Hepatocyte (in vitro differentiated cells): ENCODE data around the gene GART. TPM values are rescaled to one million over a fixed set of nuclear protein-coding genes. Genes with fewer than 3 reads are reported as not detected.

ENCODE experiments used
- DNase-seq: peaks from one replicate; pipeline ENCODE4 v3.0.0-alpha.2; 2016; ENCODE audit warnings: low spot score
- H2AFZ ChIP-seq: fragments of 200-600 bp; sonication (generic); 2 replicates; pipeline ENCODE4 v1.6.0; 2016; ENCODE audit warnings: antibody characterized with exemption, mild to moderate bottlenecking
- H3K27ac ChIP-seq: fragments of 200-600 bp; sonication (generic); 2 replicates; pipeline ENCODE4 v1.5.1; 2016; ENCODE audit warnings: mild to moderate bottlenecking
- H3K27me3 ChIP-seq: fragments of 200-600 bp; sonication (generic); 2 replicates; pipeline ENCODE4 v1.6.1; 2016
- H3K36me3 ChIP-seq: fragments of 200-600 bp; sonication (generic); replicated peaks from 2 replicates; pipeline ENCODE4 v1.5.1; 2016; ENCODE audit warnings: low read depth; ENCODE audit not compliant: insufficient read depth
- H3K4me1 ChIP-seq: fragments of 200-600 bp; sonication (generic); 2 replicates; pipeline ENCODE4 v1.5.1; 2016; ENCODE audit warnings: mild to moderate bottlenecking, moderate library complexity; ENCODE audit not compliant: insufficient read depth
- H3K4me2 ChIP-seq: fragments of 200-600 bp; sonication (generic); 2 replicates; pipeline ENCODE4 v1.6.0; 2016
- H3K4me3 ChIP-seq: fragments of 200-600 bp; sonication (generic); 2 replicates; pipeline ENCODE4 v1.5.1; 2016; ENCODE audit warnings: mild to moderate bottlenecking
- H3K79me2 ChIP-seq: fragments of 200-600 bp; sonication (generic); 2 replicates; pipeline ENCODE4 v1.6.0; 2017; ENCODE audit warnings: mild to moderate bottlenecking
- H3K9me2 ChIP-seq: fragments of 200-600 bp; sonication (generic); replicated peaks from 2 replicates; pipeline ENCODE4 v1.6.0; 2017; ENCODE audit warnings: mild to moderate bottlenecking; ENCODE audit not compliant: insufficient read depth
- H3K9me3 ChIP-seq: fragments of 200-600 bp; sonication (generic); 2 replicates; pipeline ENCODE4 v1.5.1; 2016; ENCODE audit warnings: low read depth, mild to moderate bottlenecking
- H4K20me1 ChIP-seq: fragments of 200-600 bp; sonication (generic); 2 replicates; pipeline ENCODE4 v1.6.0; 2016; ENCODE audit warnings: mild to moderate bottlenecking; ENCODE audit not compliant: insufficient read depth, poor library complexity, severe bottlenecking
- EZH2 ChIP-seq: fragments of 200-600 bp; sonication (generic); IDR thresholded peaks from 2 replicates; pipeline ENCODE4 v1.6.1; 2016; ENCODE audit warnings: antibody characterized with exemption, mild to moderate bottlenecking, borderline replicate concordance
- EZH2phosphoT487 ChIP-seq: fragments of 200-600 bp; sonication (generic); IDR thresholded peaks from one replicate; pipeline ENCODE4 v1.6.1; 2018; ENCODE audit warnings: antibody characterized with exemption, mild to moderate bottlenecking, low read depth, moderate library complexity; ENCODE audit not compliant: unreplicated experiment, severe bottlenecking
- WGBS: methylation state at CpG from one replicate; pipeline ENCODE4 v1.1.6; 2016; ENCODE audit warnings: low lambda C conversion rate; ENCODE audit errors: missing lambda C conversion rate; 5-methylcytosine and 5-hydroxymethylcytosine counted together
- polyA plus RNA-seq: library from polyadenylated mRNA; unstranded; fragments of >200 nt; fragmentation: Nextera tagmentation; extraction: Ambion mirVana; gene quantifications from 2 replicates; pipeline ENCODE4 v1.2.1, GENCODE V29; 2016
- total RNA-seq: library from RNA; depleted of rRNA; stranded (reverse); fragments of >200 nt; gene quantifications from 2 replicates; pipeline ENCODE4 v1.2.3, GENCODE V29; 2014
- TF ChIP-seq, protein P1 (sequence below): fragments of 200-600 bp; sonication (generic); IDR thresholded peaks from 2 replicates; pipeline ENCODE4 v1.5.1; 2016; ENCODE audit warnings: antibody characterized with exemption, mild to moderate bottlenecking; ENCODE audit not compliant: poor library complexity

GART gene
- total and polyA plus RNA-seq, 2 experiments from 2014 or later, result 41.6 to 83.3 TPM

- H3K36me3 ChIP-seq, result no peaks in the 10 kb centered on the region
Observed at GRCh38 chr21:33522953-33523349, 19.0 kb downstream of the GART start.

GRCh38 chr21:33522297-33522952, 19.5 kb downstream of the GART start:
- H3K79me2 ChIP-seq, result no peaks in the 10 kb centered on the region
- no peak overlapping the region for H3K4me3 ChIP-seq
- no peaks in the 10 kb centered on the region for H4K20me1 ChIP-seq
- H3K27ac ChIP-seq, result no peak overlapping the region
- H2AFZ ChIP-seq, result no peak overlapping the region
- no peaks in the 10 kb centered on the region for H3K27me3 ChIP-seq
- H3K9me3 ChIP-seq, result no peaks in the 10 kb centered on the region
- no peaks in the 10 kb centered on the region for H3K4me1 ChIP-seq
- no peak for DNase-seq
- no peaks in the 10 kb centered on the region for H3K36me3 ChIP-seq
- no peaks in the 10 kb centered on the region for H3K9me2 ChIP-seq
- no peak overlapping the region for H3K4me2 ChIP-seq
- TF ChIP-seq EZH2phosphoT487 (no peak), EZH2 (no peak)
- TF ChIP-seq, protein P1, sequence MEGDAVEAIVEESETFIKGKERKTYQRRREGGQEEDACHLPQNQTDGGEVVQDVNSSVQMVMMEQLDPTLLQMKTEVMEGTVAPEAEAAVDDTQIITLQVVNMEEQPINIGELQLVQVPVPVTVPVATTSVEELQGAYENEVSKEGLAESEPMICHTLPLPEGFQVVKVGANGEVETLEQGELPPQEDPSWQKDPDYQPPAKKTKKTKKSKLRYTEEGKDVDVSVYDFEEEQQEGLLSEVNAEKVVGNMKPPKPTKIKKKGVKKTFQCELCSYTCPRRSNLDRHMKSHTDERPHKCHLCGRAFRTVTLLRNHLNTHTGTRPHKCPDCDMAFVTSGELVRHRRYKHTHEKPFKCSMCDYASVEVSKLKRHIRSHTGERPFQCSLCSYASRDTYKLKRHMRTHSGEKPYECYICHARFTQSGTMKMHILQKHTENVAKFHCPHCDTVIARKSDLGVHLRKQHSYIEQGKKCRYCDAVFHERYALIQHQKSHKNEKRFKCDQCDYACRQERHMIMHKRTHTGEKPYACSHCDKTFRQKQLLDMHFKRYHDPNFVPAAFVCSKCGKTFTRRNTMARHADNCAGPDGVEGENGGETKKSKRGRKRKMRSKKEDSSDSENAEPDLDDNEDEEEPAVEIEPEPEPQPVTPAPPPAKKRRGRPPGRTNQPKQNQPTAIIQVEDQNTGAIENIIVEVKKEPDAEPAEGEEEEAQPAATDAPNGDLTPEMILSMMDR, result no peak
- WGBS, result 83% methylated on average over 5 of the region's 5 CpGs

More at GRCh38 chr21:33522953-33523349, 19.0 kb downstream of the GART start:
- DNase-seq, result no peak
- Histone ChIP-seq H3K4me2 (no peak overlapping the region), H3K27me3 (no peaks in the 10 kb centered on the region), H3K4me3 (no peak overlapping the region), H3K4me1 (no peaks in the 10 kb centered on the region), H3K9me3 (no peaks in the 10 kb centered on the region), H4K20me1 (no peaks in the 10 kb centered on the region), H3K9me2 (no peaks in the 10 kb centered on the region), H3K27ac (no peak overlapping the region), H3K79me2 (no peaks in the 10 kb centered on the region), H2AFZ (no peak overlapping the region)
- TF ChIP-seq, protein P1, result no peak
- TF ChIP-seq EZH2, result no peak
- 94% methylated on average over 1 of the region's 1 CpG for WGBS

GRCh38 chr21:33518899-33519298, 23.0 kb downstream of the GART start:
- no peak overlapping the region for H3K4me3 ChIP-seq
- H3K27ac ChIP-seq, result no peak overlapping the region

More at GRCh38 chr21:33518899-33519298, 23.0 kb downstream of the GART start:
- WGBS, result 93% methylated on average over 4 of the region's 4 CpGs
- Histone ChIP-seq H3K9me2 (no peaks in the 10 kb centered on the region), H3K4me1 (no peaks in the 10 kb centered on the region), H3K36me3 (no peaks in the 10 kb centered on the region), H4K20me1 (no peaks in the 10 kb centered on the region), H3K4me2 (no peak overlapping the region), H3K79me2 (no peaks in the 10 kb centered on the region), H3K27me3 (no peaks in the 10 kb centered on the region), H3K9me3 (no peaks in the 10 kb centered on the region), H2AFZ (no peak overlapping the region)
- DNase-seq, result no peak
- TF ChIP-seq EZH2 (no peak), EZH2phosphoT487 (no peak)
- TF ChIP-seq, protein P1, result no peak
